NOMO-1 (cell line): ENCODE measurements around the gene IER3.

Source experiments
- DNase-seq, 2 experiments: peaks; one replicate each; lab custom pipeline; 2025; ENCODE audit not compliant: unreplicated experiment in 2 of 2; lab: John Stamatoyannopoulos, UW

IER3 gene

DNA sequence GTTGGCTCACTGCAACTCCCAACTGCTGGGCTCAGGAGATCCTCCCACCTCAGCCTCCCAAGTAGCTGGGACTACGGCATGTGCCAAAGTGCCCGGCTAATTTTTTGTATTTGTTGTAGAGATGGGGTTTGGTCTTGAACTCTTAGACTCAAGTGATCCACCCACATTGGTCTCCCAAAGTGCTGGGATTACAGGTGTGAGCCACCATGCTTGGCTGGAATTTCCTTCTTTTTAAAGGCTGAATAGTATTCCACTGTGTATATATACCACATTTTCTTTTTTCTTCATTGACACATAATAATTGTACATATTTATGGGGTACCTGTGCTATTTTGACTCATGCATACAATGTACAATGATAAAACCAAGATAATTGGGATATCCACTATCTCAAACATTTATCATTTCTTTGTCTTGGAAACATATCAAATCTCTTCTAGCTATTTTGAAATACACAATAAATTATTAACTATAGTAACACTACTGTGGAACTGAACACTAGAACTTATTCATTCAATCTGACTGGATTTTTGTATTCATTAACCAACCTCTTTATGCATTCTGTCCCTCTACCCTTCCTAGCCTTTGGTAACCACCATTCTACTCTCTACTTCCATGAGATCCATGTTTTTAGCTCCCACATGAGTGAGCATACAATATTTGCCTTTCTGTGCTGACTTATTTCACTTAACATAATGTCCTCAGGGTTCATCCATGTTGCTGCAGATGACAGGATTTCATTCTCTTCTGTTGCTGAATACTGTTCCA lies 35.1 kb downstream of the IER3 start:
- no peak for DNase-seq

- no peak for DNase-seq
Observed at GRCh38 chr6:30707281-30707850, 37.0 kb downstream of the IER3 start.

DNA sequence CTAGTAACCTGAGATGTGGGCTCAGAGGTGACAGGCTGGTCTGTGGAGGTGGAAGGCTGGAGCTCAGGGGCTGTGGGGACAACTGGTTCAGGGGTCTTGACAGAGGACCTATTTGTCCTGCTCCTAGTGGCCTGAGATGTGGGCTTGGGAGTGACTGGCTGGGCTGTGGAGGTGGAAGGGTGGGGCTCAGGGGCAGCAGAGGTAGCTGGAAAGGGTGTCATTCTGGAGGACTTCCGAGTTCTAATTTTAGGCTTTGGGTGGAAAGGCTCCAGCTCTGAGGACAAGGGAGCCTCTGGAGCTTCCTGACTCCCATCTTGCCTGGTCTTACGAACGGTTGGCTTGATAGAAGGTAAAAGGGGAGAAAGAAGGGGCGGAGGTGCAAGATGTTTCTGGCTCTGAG lies 38.7 kb downstream of the IER3 start:
- DNase-seq, result no peak

DNA sequence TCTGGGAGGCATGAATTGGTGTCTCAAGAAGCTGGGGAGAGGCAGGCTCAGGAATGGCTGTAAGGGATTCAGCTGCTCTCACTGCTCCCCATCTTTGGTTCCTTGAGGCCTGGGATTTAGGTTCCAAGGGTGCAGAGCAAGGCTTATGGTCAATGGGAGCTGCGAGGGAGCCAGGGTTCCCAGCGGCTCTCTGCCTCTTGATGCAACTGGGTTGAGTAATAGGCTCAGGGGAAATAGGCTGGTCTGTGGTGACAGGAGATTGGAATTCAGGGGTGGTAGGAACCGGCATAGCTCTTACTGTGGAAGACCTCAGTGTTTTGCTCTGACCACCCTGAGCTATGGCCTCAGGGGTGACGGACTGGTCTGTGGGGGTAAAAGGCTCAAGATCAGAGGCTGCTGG lies 40.5 kb downstream of the IER3 start:
- no peak for DNase-seq

GRCh38 chr6:30703011-30703410 lies 41.3 kb downstream of the IER3 start:
- DNase-seq, result no peak

DNA sequence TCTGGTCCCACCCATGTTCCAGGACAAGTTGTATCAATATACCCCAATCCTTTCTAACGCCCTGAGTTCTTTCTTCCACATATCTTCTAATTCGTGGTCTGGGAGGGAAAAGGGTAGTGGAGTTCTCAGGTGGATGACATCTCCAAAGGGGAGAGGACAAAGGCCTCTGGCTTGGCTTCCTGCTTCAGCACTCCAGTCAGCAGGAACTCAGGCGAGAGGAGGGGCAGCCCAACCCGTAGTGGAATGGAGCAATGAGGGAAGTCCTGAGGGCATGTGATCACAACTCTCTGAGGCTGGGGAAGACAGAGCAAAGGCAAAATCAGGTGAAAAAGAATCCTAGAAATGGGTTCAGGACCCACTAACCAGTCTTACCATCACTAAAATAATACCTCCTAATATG lies 44.0 kb downstream of the IER3 start:
- DNase-seq, result no peak

GRCh38 chr6:30696432-30696831 lies 47.9 kb downstream of the IER3 start:
- no peak for DNase-seq
